Upper lobe of left lung (tissue), 4 donors: ENCODE data around the gene IRS1.

Experiments used
- CTCF ChIP-seq, 6 experiments: fragments of 450-650 bp in 4 of 6; fragments of 200-600 bp in 2 of 6; sonication (generic) in 2 of 6; IDR thresholded peaks; one replicate each; pipeline ENCODE4 v1.5.1; 2016 to 2019; ENCODE audit warnings: antibody characterized with exemption in 6 of 6
- POLR2AphosphoS5 ChIP-seq, 2 donors: sonication (generic); formaldehyde crosslinking; IDR thresholded peaks; one replicate each; pipeline ENCODE4 v1.5.1; 2017; ENCODE audit warnings: antibody characterized with exemption in 2 of 2

GRCh38 chr2:226754821-226755604 lies 44.6 kb downstream of the IRS1 start:
- TF ChIP-seq POLR2AphosphoS5 (IDR thresholded peaks at IDR 0.05) (no peak), CTCF (IDR thresholded peaks at IDR 0.05) (no peak)
